HG03460 (cell line): Measurements from ENCODE around the gene ZNF423.
A peak's percentile ranks its signal among the peaks of the same experiment; 100 is the strongest.
"Not testable (repeated sequence)": the region's sequence is repeated elsewhere in the genome, so short reads cannot be mapped to it uniquely, and the experiment has no call there.

Experiments used
- ATAC-seq: cut with Tn5 transposase; IDR thresholded peaks from one replicate; pipeline ENCODE4 v1.9.1; 2021; ENCODE audit not compliant: unreplicated experiment

ZNF423 gene

GRCh38 chr16:49855822-49856671, at the start of gene ZNF423:
TSS of gene ZNF423 (minus strand) at chr16:49856112. CDS start at chr16:49855774, 338 bp downstream.
- peak; percentile 7 for ATAC-seq

- no peak for ATAC-seq
These were observed 48.6 kb upstream of the ZNF423 start for GRCh38 chr16:49904348-49905062.

GRCh38 chr16:49902908-49903307, 47.0 kb upstream of the ZNF423 start:
- ATAC-seq, result no peak

GRCh38 chr16:49901711-49902110, 45.8 kb upstream of the ZNF423 start:
- ATAC-seq, result no peak

- ATAC-seq, result no peak
These were observed 45.0 kb upstream of the ZNF423 start for GRCh38 chr16:49900875-49901274.

GRCh38 chr16:49899991-49900695, 44.2 kb upstream of the ZNF423 start:
- no peak for ATAC-seq

GRCh38 chr16:49896447-49896964, 40.6 kb upstream of the ZNF423 start:
- no peak for ATAC-seq

GRCh38 chr16:49890876-49891275, 35.0 kb upstream of the ZNF423 start:
- ATAC-seq, result no peak

GRCh38 chr16:49889725-49890397, 33.9 kb upstream of the ZNF423 start:
- no peak for ATAC-seq

- no peak for ATAC-seq
These were observed 30.7 kb upstream of the ZNF423 start for GRCh38 chr16:49886554-49887094.

GRCh38 chr16:49884033-49885015, 28.4 kb upstream of the ZNF423 start:
- no peak for ATAC-seq

GRCh38 chr16:49883076-49884014, 27.4 kb upstream of the ZNF423 start:
- ATAC-seq, result no peak

- ATAC-seq, result no peak
These were observed 26.0 kb upstream of the ZNF423 start for GRCh38 chr16:49881890-49882289.

- not testable (repeated sequence) for ATAC-seq
These were observed 22.6 kb upstream of the ZNF423 start for GRCh38 chr16:49878540-49878939.

- ATAC-seq, result no peak
These were observed 20.8 kb upstream of the ZNF423 start for GRCh38 chr16:49876716-49877129.

- ATAC-seq, result no peak
These were observed 20.1 kb upstream of the ZNF423 start for GRCh38 chr16:49875806-49876715.

GRCh38 chr16:49874613-49875237, 18.8 kb upstream of the ZNF423 start:
- ATAC-seq, result no peak
